Measurements from ENCODE around the gene EIF4G3.
"Not testable (repeated sequence)": the region's sequence is repeated elsewhere in the genome, so short reads cannot be mapped to it uniquely, and the experiment has no call there.

The EIF4G3 gene

GRCh38 chr1:20868263-20868662, 308.4 kb downstream of the EIF4G3 start:
- H3K36me3 ChIP-seq (replicated peaks): peaks cover 6% of the 10 kb centered on the region
- in situ Hi-C loops (cut with HindIII; ENCODE audit: low pct_ligation_motif_present, low sequenced_read_pairs): no loop called here
- no peak overlapping the region for H3K27ac ChIP-seq
- no peak overlapping the region for H3K4me3 ChIP-seq (ENCODE audit: low read depth, low read length)
- TF ChIP-seq CTCF (IDR thresholded peaks at IDR 0.05; ENCODE audit: low read depth, low read length, missing control alignments): no peak
- no peak for DNase-seq
- no peaks in the 10 kb centered on the region for H3K27me3 ChIP-seq (replicated peaks)

- in situ Hi-C loops (cut with HindIII; ENCODE audit: low pct_ligation_motif_present, low sequenced_read_pairs): no loop called here
- DNase-seq: no peak
- no peak for TF ChIP-seq CTCF (IDR thresholded peaks at IDR 0.05; ENCODE audit: low read depth, low read length, missing control alignments)
- peaks cover 9% of the 10 kb centered on the region for H3K36me3 ChIP-seq (replicated peaks)
- no peak overlapping the region for H3K27ac ChIP-seq
- H3K27me3 ChIP-seq (replicated peaks): no peaks in the 10 kb centered on the region
- no peak overlapping the region for H3K4me3 ChIP-seq (ENCODE audit: low read depth, low read length)
Observed at GRCh38 chr1:20867847-20868246, 308.9 kb downstream of the EIF4G3 start.

- in situ Hi-C loops (cut with HindIII; ENCODE audit: low pct_ligation_motif_present, low sequenced_read_pairs): no loop called here
- no peak for DNase-seq
- no peak for TF ChIP-seq CTCF (IDR thresholded peaks at IDR 0.05; ENCODE audit: low read depth, low read length, missing control alignments)
- Histone ChIP-seq H3K27ac (no peak overlapping the region), H3K4me3 (ENCODE audit: low read depth, low read length) (no peak overlapping the region), H3K36me3 (replicated peaks) (peaks cover 14% of the 10 kb centered on the region), H3K27me3 (replicated peaks) (no peaks in the 10 kb centered on the region)
Observed at GRCh38 chr1:20867062-20867461, 309.6 kb downstream of the EIF4G3 start.

- no peak for TF ChIP-seq CTCF (IDR thresholded peaks at IDR 0.05; ENCODE audit: low read depth, low read length, missing control alignments)
- Histone ChIP-seq H3K4me3 (ENCODE audit: low read depth, low read length) (no peak overlapping the region), H3K27me3 (replicated peaks) (no peaks in the 10 kb centered on the region), H3K36me3 (replicated peaks) (peaks cover 19% of the 10 kb centered on the region), H3K27ac (no peak overlapping the region)
- DNase-seq: no peak
- in situ Hi-C loops (cut with HindIII; ENCODE audit: low pct_ligation_motif_present, low sequenced_read_pairs): no loop called here
Observed at GRCh38 chr1:20865001-20865400, 311.7 kb downstream of the EIF4G3 start.

- Histone ChIP-seq H3K27ac (no peak overlapping the region), H3K27me3 (replicated peaks) (no peaks in the 10 kb centered on the region), H3K4me3 (ENCODE audit: low read depth, low read length) (no peak overlapping the region), H3K36me3 (replicated peaks) (peaks cover 40% of the 10 kb centered on the region)
- TF ChIP-seq CTCF (IDR thresholded peaks at IDR 0.05; ENCODE audit: low read depth, low read length, missing control alignments): no peak
- DNase-seq: no peak
- in situ Hi-C loops (cut with HindIII; ENCODE audit: low pct_ligation_motif_present, low sequenced_read_pairs): no loop called here
Observed at GRCh38 chr1:20854529-20854928, 322.2 kb downstream of the EIF4G3 start.

GRCh38 chr1:20851791-20852190, 324.9 kb downstream of the EIF4G3 start:
- H3K36me3 ChIP-seq (replicated peaks): peaks cover 23% of the 10 kb centered on the region
- H3K4me3 ChIP-seq (ENCODE audit: low read depth, low read length); in situ Hi-C loops (cut with HindIII; ENCODE audit: low pct_ligation_motif_present, low sequenced_read_pairs); DNase-seq; H3K27ac ChIP-seq; H3K27me3 ChIP-seq (replicated peaks): not testable (repeated sequence)

Data from brain microvascular endothelial cell (primary cell).